Mammary epithelial cell (primary cell): ENCODE measurements around the gene SPACA5B.
"Not testable (repeated sequence)": the region's sequence is repeated elsewhere in the genome, so short reads cannot be mapped to it uniquely, and the experiment has no call there.

Source experiments
- EZH2 ChIP-seq: IDR thresholded peaks from 2 replicates; pipeline ENCODE4 v1.6.1; 2012; ENCODE audit warnings: low read length, inconsistent platforms, borderline replicate concordance
- TF ChIP-seq, protein P1 (sequence below), 2 donors: IDR thresholded peaks in 1 of 2; conservative IDR thresholded peaks in 1 of 2; 2 replicates each; pipeline ENCODE4 v1.5.1; 2011 to 2012; ENCODE audit warnings: inconsistent platforms in 2 of 2, low read length in 2 of 2, mild to moderate bottlenecking in 2 of 2, control low read depth in 1 of 2, low read depth in 1 of 2; ENCODE audit not compliant: insufficient read depth in 1 of 2; ENCODE audit errors: extremely low read depth in 1 of 2

DNA sequence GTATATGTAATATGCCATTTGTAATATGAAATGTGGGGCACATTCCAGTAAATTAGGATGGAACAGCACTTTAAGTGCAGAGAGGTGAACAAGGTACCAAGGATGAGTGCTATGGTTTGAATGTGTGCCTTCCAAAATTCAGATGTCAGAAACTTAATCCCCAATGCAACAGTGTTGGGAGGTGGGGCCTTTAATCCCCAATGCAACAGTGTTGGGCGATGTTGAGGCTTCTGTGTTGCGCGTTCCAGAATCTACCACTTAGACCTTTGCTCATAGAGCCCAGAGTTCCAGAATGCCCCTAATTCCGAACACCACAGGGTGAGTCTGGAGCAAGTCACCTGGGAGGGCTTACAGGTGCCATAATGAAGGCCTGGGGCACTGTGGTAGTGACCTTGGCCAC lies at the start of gene SPACA5B:
- TF ChIP-seq, protein P1, sequence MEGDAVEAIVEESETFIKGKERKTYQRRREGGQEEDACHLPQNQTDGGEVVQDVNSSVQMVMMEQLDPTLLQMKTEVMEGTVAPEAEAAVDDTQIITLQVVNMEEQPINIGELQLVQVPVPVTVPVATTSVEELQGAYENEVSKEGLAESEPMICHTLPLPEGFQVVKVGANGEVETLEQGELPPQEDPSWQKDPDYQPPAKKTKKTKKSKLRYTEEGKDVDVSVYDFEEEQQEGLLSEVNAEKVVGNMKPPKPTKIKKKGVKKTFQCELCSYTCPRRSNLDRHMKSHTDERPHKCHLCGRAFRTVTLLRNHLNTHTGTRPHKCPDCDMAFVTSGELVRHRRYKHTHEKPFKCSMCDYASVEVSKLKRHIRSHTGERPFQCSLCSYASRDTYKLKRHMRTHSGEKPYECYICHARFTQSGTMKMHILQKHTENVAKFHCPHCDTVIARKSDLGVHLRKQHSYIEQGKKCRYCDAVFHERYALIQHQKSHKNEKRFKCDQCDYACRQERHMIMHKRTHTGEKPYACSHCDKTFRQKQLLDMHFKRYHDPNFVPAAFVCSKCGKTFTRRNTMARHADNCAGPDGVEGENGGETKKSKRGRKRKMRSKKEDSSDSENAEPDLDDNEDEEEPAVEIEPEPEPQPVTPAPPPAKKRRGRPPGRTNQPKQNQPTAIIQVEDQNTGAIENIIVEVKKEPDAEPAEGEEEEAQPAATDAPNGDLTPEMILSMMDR (conservative IDR thresholded peaks at IDR 0.05 in 1 of 2, IDR thresholded peaks at IDR 0.05 in 1 of 2; ENCODE audit: extremely low read depth in 1 of 2, insufficient read depth in 1 of 2, low read depth in 1 of 2, low read length in 2 of 2) = not testable (repeated sequence)
- TF ChIP-seq EZH2 = not testable (repeated sequence)
